Heart left ventricle (tissue), 16 donors: ENCODE data around the gene ADGRD1. TPM values are rescaled to one million over a fixed set of nuclear protein-coding genes. Genes with fewer than 3 reads are reported as not detected.

Source experiments
- ATAC-seq, 4 donors: fragments of 200-7000 bp; cut with Tn5 transposase; one replicate each; pipeline ENCODE4 v1.9.1; 2020 to 2022; ENCODE audit warnings: moderate library complexity in 4 of 4, mild to moderate bottlenecking in 3 of 4, moderate number of reproducible peaks in 1 of 4
- DNase-seq, 5 donors: peaks; one replicate each; pipeline ENCODE4 v3.0.0-alpha.2; 2020
- H3K27ac ChIP-seq, 12 donors: fragments of 200-600 bp; sonication (generic) in 4 of 12; one replicate each; pipeline versions ENCODE4 v1.5.0 to v1.8.0; 2016 to 2022; ENCODE audit warnings: mild to moderate bottlenecking in 2 of 12
- H3K27me3 ChIP-seq, 9 donors: fragments of 200-600 bp; sonication (generic) in 2 of 9; one replicate each; pipeline versions ENCODE4 v1.5.1 to v1.8.0; 2016 to 2022; ENCODE audit warnings: mild to moderate bottlenecking in 3 of 9
- H3K36me3 ChIP-seq, 9 donors: fragments of 200-600 bp; sonication (generic) in 2 of 9; one replicate each; pipeline versions ENCODE4 v1.5.0 to v1.8.0; 2018 to 2022; ENCODE audit warnings: mild to moderate bottlenecking in 2 of 9
- H3K4me1 ChIP-seq, 12 donors: fragments of 200-600 bp; sonication (generic) in 4 of 12; one replicate each; pipeline versions ENCODE4 v1.5.0 to v1.8.0; 2016 to 2022; ENCODE audit warnings: mild to moderate bottlenecking in 3 of 12
- H3K4me3 ChIP-seq, 12 donors: fragments of 200-600 bp; sonication (generic) in 4 of 12; one replicate each; pipeline versions ENCODE4 v1.5.0 to v1.8.0; 2017 to 2022; ENCODE audit warnings: mild to moderate bottlenecking in 9 of 12, moderate library complexity in 4 of 12
- H3K9me3 ChIP-seq, 12 donors: fragments of 200-600 bp; sonication (generic) in 4 of 12; one replicate each; pipeline versions ENCODE4 v1.5.0 to v1.8.0; 2016 to 2022; ENCODE audit warnings: mild to moderate bottlenecking in 1 of 12
- POLR2A ChIP-seq, 2 donors: fragments of 450-650 bp; IDR thresholded peaks; one replicate each; pipeline ENCODE4 v1.6.1; 2017; ENCODE audit warnings: antibody characterized with exemption in 2 of 2, mild to moderate bottlenecking in 2 of 2, moderate library complexity in 2 of 2
- WGBS, 4 donors: extraction: QIAGEN DNeasy Blood & Tissue Kit in 2 of 4; methylation state at CpG; one replicate each; pipeline versions ENCODE4 v1.1.5 to v1.1.7; 2013 to 2018; 5-methylcytosine and 5-hydroxymethylcytosine counted together
- intact Hi-C, 10 donors: fragments of 100-400 bp; cut with DNase I; formaldehyde crosslinking; loops; one replicate each; pipeline versions ENCODE4 v1.11.1 to v1.14.2; 2022
- polyA plus RNA-seq, 2 donors: library from polyadenylated mRNA; stranded (reverse); fragments of 200-250 nt; gene quantifications; one replicate each; pipeline ENCODE4 v1.2.3, GENCODE V29; 2013
- total RNA-seq, 9 donors: library from RNA; depleted of rRNA in 2 of 9; stranded (reverse); fragments of >200 nt in 2 of 9; fragmentation: NEBNext Ultra II Directional in 3 of 9; extraction: Animal tissue kit (Norgen Biotek cat#: 25700) in 3 of 9; gene quantifications; one replicate each; pipeline versions ENCODE4 v1.1.0 to v1.2.4, GENCODE V29; 2016 to 2023
- TF ChIP-seq, protein P1 (sequence below), 12 donors: fragments of 200-600 bp; sonication (generic) in 4 of 12; IDR thresholded peaks; one replicate each; pipeline versions ENCODE4 v1.5.0 to v1.8.0; 2018 to 2022; ENCODE audit warnings: antibody characterized with exemption in 12 of 12, mild to moderate bottlenecking in 5 of 12
- donor health status: ischemic (EF 13 %, LVEDD 7.1; RV severe dilation, severe dysfunction).
- donor health status: healthy with polysubstance abuse.
- donor health status: DM: no; HTN: yes; CAD: no.
- donor health status: DM: no; HTN: no; CAD: no.
- donor health status: ischemic (EF 25% LVEDD 6.9; RV normal size, moderate dysfunction).
- donor health status: ischemic (EF 25% LVEDD 5.7; RV mildly dilated, moderate dysfunction).
- donor health status: healthy.
- donor health status: DM: yes; HTN: yes; CAD: no.
- donor health status: ischemic (EF 35%, LVEDD 5.7; RV mildly dilated, moderate dysfunction).
- donor health status: nonischemic (EF 11% LVEDD 7.7; RV severe dilation, severe dysfunction).
- donor health status: DM: yes; HTN: yes; CAD: no.
- donor health status: PGD.
- donor health status: ischemic (EF 29% LVEDD 5.4; RV normal size, mild dysfunction).
- donor health status: nonischemic (EF 23%, LVEDD 6.1; RV moderate dilation, normal function).

ADGRD1 gene
- total and polyA plus RNA-seq, 11 donors, result 22.7 to 109 (median 66.3) TPM

DNA sequence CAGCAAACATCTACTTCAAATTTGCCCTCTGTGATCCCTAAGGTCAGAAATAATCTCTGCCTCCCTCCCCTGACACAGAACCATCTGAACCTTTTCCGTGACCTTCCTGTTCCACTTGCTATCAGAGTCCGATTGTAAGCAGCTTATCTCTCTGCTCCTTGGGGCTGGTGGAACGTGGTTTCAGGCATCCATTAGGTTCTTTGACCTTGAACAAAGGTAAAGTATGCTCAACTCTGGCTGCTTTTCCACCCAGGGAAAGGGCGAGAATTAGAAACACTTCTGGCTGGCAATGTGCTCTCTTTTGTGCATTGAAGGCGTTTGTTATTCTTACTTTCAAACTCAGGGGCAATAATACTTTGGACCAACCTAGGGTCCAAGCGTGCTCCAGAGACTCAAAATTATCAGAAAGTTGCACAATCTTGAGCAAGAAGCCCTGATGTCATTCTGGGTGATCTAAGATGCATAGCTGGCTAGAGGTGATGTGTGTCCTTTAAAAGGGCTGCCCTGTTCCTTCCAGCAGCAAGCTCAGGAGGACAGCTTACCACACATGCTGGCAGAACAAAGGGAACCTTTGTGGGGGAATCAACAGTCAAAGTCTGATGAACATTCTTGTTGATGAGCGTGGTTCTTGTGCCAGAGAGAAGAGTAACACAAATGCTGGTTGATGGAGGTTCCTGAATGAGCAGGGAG lies 29.8 kb downstream of the ADGRD1 start:
- ATAC-seq, result peak; percentile 34 to 78 (median 64)
- Histone ChIP-seq H3K4me3 (no peak overlapping the region), H3K27ac (peak overlapping the region in 8 of 12 donors; percentile 27 to 59 (median 50)), H3K9me3 (no peaks in the 10 kb centered on the region), H3K36me3 (peaks cover 0 to 20% (median 12%) of the 10 kb centered on the region in 9 donors), H3K27me3 (no peaks in the 10 kb centered on the region), H3K4me1 (peaks cover 0 to 36% (median 11%) of the 10 kb centered on the region in 12 donors)
- WGBS, 4 donors, result 39 to 48% (median 46%) methylated on average over 7 of the region's 7 CpGs
- TF ChIP-seq, protein P1, sequence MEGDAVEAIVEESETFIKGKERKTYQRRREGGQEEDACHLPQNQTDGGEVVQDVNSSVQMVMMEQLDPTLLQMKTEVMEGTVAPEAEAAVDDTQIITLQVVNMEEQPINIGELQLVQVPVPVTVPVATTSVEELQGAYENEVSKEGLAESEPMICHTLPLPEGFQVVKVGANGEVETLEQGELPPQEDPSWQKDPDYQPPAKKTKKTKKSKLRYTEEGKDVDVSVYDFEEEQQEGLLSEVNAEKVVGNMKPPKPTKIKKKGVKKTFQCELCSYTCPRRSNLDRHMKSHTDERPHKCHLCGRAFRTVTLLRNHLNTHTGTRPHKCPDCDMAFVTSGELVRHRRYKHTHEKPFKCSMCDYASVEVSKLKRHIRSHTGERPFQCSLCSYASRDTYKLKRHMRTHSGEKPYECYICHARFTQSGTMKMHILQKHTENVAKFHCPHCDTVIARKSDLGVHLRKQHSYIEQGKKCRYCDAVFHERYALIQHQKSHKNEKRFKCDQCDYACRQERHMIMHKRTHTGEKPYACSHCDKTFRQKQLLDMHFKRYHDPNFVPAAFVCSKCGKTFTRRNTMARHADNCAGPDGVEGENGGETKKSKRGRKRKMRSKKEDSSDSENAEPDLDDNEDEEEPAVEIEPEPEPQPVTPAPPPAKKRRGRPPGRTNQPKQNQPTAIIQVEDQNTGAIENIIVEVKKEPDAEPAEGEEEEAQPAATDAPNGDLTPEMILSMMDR (IDR thresholded peaks at IDR 0.05), result no peak
- TF ChIP-seq POLR2A (IDR thresholded peaks at IDR 0.05), result no peak
- no peak for DNase-seq
- intact Hi-C loops, result no loop called here

DNA sequence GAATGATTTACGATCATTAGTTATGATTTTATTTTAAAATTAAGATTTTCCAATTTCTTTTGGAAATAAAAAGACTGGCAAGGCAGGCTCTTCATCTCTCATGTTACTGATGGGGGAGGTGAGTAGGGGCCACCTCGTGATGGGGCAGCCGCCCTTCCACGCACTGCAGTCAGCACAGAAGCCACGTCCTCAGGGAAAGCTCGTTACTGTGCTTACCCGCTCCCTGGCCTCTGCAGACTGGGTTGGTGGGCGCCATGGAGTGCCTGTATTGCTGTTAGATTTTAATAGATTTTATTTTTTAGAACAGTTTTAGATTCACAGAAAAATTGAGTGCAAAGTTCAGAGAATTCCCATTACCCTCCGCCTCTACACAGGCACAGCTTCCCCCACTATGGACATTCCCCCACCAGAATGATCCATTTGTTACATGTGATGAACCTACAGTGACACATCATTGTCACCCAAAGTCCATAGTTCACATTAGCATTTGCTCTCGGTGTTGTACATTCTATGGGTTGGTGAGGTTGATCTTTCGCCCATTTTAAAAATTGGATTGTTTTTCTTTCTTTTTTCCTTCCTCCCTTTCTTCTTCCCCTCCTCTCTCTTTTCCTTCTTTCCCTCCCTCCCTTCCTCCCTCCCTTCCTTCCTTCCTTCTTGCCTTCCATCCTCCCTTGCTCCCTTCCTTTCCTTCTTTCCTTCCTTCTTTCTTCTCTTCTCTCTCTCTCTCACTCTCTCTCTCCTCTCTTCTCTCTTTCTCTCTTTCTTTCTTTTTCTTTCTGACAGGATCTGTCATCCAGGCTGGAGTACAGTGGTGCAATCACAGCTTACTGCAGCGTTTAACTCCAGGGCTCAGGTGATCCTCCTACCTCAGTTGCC lies 30.7 kb downstream of the ADGRD1 start:
- H3K36me3 ChIP-seq, result peaks cover 0 to 24% (median 15%) of the 10 kb centered on the region in 9 donors
- no peaks in the 10 kb centered on the region for H3K9me3 ChIP-seq
- H3K27ac ChIP-seq, result peak overlapping the region in 4 of 12 donors; percentile 39 to 59 (median 51)
- 92 to 94% (median 93%) methylated on average over 12 of the region's 12 CpGs for WGBS, 4 donors
- no peak for DNase-seq
- no peak overlapping the region for H3K4me3 ChIP-seq
- intact Hi-C loops, result no loop called here
- TF ChIP-seq POLR2A (IDR thresholded peaks at IDR 0.05), result no peak
- TF ChIP-seq, protein P1 (IDR thresholded peaks at IDR 0.05), result no peak
- H3K27me3 ChIP-seq, result no peaks in the 10 kb centered on the region
- no peak for ATAC-seq
- H3K4me1 ChIP-seq, result peaks cover 0 to 36% (median 7%) of the 10 kb centered on the region in 12 donors

GRCh38 chr12:130987151-130987931 lies 33.6 kb downstream of the ADGRD1 start:
- DNase-seq (no peak), ATAC-seq (no peak)
- Histone ChIP-seq H3K4me3 (no peak overlapping the region), H3K36me3 (peaks cover 0 to 38% (median 29%) of the 10 kb centered on the region in 9 donors), H3K9me3 (no peaks in the 10 kb centered on the region), H3K4me1 (peaks cover 0 to 19% (median 6%) of the 10 kb centered on the region in 12 donors), H3K27me3 (no peaks in the 10 kb centered on the region), H3K27ac (no peak overlapping the region)
- 79 to 84% (median 83%) methylated on average over 22 of the region's 22 CpGs for WGBS, 4 donors
- no peak for TF ChIP-seq POLR2A (IDR thresholded peaks at IDR 0.05)
- TF ChIP-seq, protein P1 (IDR thresholded peaks at IDR 0.05), result no peak
- intact Hi-C loops, result no loop called here
